Ishikawa (cell line): ENCODE data around the gene ANTXR1.

Experiments
- CEBPB ChIP-seq: IDR thresholded peaks from 2 replicates; pipeline ENCODE4 v1.6.1; 2012
- EP300 ChIP-seq: IDR thresholded peaks from 2 replicates; pipeline ENCODE4 v1.6.1; 2012; ENCODE audit warnings: borderline replicate concordance
- NFIC ChIP-seq: IDR thresholded peaks from 2 replicates; pipeline ENCODE4 v1.6.1; 2012
- RAD21 ChIP-seq: IDR thresholded peaks from 2 replicates; pipeline ENCODE4 v1.6.1; 2012; ENCODE audit warnings: low read depth
- TAF1 ChIP-seq: IDR thresholded peaks from 2 replicates; pipeline ENCODE4 v1.6.1; 2012; ENCODE audit warnings: low read depth, mild to moderate bottlenecking
- TEAD4 ChIP-seq: IDR thresholded peaks from 2 replicates; pipeline ENCODE4 v1.6.1; 2012
- TF ChIP-seq, protein P1 (sequence below): IDR thresholded peaks from 2 replicates; pipeline ENCODE4 v1.6.1; 2012; ENCODE audit warnings: low read depth, mild to moderate bottlenecking
- TF ChIP-seq, protein P2 (sequence below): IDR thresholded peaks from 2 replicates; pipeline ENCODE4 v1.6.1; 2012

DNA sequence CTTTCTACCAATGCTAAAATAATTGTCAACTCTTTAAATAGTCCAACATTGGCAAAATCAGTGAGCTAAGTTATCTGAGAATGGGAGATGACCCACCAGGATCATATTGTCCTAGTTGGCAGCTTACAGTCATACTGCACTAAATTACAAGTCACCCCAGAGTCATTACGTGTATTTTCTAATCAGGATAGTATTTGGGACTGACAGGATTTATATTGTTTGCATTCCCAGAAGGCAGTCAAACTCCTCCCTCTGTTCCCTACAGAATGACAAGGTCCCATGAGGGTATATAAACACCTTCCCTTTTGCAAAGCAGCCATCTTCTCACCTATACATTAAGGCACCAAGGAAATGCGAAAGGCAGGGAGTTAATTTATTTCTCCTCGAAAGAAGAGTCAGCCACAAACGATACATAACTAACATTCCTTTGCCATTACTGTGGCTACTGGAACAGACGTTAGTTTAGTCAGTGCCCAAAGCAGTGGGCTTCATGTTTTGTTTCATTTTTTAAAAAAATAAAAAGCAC is 125.3 kb downstream of the ANTXR1 start:
- TF ChIP-seq EP300, result peak; percentile 30; the same call in 1 of the 2 replicates
- no peak for TF ChIP-seq RAD21
- TF ChIP-seq, protein P1, sequence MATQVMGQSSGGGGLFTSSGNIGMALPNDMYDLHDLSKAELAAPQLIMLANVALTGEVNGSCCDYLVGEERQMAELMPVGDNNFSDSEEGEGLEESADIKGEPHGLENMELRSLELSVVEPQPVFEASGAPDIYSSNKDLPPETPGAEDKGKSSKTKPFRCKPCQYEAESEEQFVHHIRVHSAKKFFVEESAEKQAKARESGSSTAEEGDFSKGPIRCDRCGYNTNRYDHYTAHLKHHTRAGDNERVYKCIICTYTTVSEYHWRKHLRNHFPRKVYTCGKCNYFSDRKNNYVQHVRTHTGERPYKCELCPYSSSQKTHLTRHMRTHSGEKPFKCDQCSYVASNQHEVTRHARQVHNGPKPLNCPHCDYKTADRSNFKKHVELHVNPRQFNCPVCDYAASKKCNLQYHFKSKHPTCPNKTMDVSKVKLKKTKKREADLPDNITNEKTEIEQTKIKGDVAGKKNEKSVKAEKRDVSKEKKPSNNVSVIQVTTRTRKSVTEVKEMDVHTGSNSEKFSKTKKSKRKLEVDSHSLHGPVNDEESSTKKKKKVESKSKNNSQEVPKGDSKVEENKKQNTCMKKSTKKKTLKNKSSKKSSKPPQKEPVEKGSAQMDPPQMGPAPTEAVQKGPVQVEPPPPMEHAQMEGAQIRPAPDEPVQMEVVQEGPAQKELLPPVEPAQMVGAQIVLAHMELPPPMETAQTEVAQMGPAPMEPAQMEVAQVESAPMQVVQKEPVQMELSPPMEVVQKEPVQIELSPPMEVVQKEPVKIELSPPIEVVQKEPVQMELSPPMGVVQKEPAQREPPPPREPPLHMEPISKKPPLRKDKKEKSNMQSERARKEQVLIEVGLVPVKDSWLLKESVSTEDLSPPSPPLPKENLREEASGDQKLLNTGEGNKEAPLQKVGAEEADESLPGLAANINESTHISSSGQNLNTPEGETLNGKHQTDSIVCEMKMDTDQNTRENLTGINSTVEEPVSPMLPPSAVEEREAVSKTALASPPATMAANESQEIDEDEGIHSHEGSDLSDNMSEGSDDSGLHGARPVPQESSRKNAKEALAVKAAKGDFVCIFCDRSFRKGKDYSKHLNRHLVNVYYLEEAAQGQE, result no peak
- TF ChIP-seq NFIC, result no peak
- TF ChIP-seq, protein P2, sequence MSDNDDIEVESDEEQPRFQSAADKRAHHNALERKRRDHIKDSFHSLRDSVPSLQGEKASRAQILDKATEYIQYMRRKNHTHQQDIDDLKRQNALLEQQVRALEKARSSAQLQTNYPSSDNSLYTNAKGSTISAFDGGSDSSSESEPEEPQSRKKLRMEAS, result no peak
- TF ChIP-seq TEAD4, result peak; percentile 75
- TF ChIP-seq TAF1, result no peak
- TF ChIP-seq CEBPB, result no peak
